GM19328 (cell line): ENCODE data around the gene IGF1.
"Not testable (repeated sequence)": the region's sequence is repeated elsewhere in the genome, so short reads cannot be mapped to it uniquely, and the experiment has no call there.

ENCODE experiments used
- ATAC-seq: cut with Tn5 transposase; IDR thresholded peaks from one replicate; pipeline ENCODE4 v1.9.1; 2021; ENCODE audit warnings: mild to moderate bottlenecking, moderate library complexity; ENCODE audit not compliant: unreplicated experiment

The IGF1 gene

DNA sequence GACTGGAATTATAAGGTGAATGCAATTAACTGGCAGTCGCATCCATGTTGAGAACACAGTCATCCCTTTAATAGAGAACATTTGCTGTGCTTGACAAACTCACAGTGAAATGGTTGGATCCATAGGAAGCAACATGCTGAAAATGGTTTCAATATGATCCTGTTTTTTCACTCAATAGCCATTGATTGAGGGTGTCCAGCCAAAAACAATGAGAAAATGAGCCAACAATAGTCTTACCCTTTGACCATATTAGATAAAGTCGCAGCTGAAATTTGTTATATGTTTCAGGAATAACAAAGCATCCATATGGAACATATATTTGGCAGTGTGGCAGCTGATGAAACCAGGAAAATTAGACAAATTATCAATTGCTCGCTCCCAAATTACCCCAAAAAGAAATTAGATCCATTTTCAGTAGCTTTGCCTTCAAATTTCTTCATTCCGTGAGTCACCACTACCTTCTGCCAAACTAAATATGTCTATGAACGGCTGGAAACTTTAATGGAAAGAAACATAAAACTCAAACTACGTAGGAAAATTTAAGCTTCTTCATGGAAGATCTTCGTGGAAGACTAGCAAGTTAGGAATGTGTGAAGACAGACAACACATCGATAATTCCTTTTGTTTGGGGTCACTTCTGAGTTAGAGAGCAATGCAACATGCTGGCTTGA, 17.4 kb downstream of the IGF1 start:
- ATAC-seq, result no peak

DNA sequence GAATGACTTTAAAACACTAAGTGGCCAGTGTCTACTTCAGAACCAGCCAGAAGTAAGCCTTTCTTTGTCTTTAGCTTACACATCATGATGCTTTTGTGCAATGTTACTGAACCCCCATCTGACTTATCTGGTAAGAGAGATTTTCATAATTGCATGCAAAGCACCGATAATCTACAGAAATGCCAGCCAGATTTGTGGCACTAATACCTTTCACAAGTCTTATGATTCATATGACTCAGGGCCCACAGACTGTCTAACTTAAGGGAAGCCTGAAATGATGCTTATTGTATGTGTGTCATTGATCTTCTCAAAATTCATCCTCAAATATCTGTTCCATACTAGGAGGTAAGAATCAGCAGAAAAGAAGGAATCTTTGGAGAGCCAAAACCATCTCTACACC, 18.0 kb downstream of the IGF1 start:
- no peak for ATAC-seq

DNA sequence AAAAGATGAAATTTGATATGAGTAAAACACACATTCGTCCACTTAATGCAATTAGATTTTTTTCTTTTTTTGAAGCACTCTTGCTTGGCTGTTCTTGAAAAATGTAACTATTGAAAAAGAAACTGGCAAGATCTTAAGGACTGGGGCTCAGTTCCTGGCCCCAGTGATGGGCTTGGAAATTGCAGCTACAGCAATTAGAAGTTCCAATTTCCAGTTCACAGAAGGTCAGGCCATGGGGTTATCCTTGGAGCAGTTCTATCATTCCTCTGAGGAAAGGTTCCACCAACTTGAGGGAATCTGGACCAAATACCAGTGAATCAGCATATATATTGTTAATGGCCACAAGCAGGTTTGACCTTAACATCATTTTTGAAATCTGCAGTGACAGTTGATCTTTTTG, 18.9 kb downstream of the IGF1 start:
- ATAC-seq, result no peak

DNA sequence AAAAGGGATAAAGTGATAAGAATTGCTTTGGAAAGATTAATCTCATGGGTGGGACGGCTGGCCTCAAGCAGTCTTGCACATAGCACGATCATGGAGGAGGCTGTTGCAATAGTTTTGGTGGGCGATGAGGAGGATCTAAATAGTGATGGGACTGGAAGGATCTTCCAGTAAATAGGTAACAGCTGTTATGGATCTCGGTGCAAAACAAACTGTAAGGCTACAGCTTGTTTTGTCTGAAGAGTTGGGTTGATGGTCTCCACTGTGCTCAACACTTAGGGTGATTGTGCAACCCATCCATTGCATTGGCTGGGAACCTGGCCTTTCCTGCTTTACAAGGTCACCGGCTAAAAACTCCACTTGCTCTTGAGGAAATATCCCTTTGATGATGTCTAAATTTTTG, 21.0 kb downstream of the IGF1 start:
- ATAC-seq, result no peak

DNA sequence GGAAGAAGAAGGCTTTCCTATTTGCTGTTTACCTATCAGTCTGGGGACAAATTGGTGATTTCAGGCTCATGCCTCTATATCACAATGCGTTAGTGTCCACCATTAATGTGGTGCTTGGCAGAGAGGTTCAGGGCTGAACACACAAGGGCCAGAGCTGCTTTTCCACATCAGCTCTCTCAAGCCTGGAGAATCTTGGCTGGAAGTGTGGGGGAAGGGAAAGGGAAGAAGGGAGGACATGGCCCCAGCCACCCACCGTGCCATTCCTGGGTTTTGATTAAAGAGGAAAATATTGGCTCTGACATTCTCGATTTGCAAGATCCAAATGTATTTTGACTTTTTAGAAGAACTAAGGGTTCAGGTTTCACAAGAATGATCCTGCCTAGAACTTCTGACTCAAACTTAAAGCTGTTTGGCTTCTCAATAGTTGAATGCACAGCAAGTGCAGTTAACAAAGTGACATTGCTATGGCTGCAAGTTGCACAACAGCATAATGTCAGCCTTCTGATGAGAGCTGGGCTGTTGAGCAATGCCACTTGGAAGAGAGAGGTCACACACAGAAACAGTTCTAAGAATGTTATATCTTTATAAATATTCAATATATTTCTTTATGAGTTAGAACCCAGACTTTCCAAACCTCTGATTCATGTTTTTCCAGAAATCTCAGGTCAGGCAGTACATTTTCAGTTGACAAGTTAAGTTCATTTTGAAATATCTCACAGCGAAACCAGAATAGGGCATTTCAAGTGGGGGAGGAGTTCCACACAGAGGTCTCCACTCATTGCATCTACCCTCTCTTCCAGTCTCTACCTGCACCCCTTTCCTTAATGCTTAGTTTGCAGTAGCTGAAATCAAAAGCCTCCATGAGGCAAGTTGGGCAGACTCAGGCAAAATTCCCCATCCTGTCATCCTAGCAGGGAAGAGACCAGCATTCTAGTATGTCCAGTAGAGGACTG, 25.3 kb downstream of the IGF1 start:
- no peak for ATAC-seq

DNA sequence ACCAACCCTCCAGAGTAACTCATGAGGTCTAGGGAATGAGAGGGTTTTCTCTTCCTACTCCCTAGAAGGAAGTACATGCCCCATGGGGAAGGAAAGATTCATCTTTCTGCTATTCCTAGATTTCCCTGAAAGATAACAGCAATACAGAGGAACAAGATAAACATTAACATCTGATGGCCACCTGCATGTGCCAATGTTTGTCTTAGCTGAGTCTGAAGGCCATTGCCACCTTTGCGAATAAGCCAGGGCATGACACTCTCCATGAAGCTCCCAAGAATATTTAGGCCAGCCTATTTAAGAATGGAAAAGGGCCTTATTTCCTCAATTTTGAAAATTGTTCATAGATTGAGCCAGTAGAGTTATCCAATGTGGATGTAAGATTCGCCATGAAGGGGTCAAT, 26.0 kb downstream of the IGF1 start:
- no peak for ATAC-seq

DNA sequence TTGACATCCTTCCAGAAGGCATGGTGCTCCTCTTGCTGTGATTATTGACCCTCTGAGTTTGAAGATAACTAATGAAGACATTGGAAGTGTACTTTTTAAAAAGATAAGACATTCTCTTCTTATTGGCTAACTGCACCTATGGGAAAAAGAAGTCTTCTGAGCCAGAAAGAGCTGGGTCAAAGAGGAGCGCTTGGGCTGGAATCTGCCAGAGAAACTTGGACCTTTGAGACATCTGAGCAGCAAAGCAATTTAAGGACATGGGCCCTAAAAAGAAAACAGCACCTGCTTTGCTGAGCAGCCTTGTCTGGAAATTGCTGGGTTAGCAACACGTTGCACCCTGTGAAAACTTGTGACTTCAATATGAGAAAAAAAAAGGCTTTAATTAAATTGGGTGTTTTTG, 27.8 kb downstream of the IGF1 start:
- no peak for ATAC-seq

DNA sequence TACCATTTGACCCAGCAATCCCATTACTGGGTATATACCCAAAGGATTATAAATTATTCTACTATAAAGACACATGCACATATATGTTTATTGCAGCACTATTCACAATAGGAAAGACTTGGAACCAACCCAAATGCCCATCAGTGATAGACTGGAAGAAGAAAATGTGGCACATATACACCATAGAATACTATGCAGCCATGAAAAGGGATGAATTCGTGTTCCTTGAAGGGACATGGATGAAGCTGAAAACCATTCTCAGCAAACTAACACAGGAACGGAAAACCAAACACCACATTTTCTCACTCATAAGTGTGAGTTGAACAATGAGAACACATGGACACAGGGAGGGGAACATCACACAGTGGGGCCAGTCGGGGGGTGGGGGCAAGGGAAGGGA, 31.3 kb downstream of the IGF1 start:
- ATAC-seq, result not testable (repeated sequence)

DNA sequence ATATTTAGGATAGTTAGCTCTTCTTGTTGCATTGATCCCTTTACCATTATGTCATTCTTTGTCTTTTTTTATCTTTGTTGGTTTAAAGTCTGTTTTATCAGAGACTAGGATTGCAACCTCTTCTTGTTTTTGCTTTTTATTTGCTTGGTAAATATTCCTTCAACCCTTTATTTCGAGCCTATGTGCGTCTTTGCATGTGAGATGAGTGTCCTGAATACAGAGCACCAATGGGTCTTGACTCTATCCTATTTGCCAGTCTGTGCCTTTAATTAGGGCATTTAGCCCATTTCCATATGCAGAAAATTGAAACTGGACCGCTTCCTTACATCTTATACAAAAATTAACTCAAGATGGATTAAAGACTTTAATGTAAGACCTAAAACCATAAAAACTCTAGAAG, 32.9 kb downstream of the IGF1 start:
- not testable (repeated sequence) for ATAC-seq

DNA sequence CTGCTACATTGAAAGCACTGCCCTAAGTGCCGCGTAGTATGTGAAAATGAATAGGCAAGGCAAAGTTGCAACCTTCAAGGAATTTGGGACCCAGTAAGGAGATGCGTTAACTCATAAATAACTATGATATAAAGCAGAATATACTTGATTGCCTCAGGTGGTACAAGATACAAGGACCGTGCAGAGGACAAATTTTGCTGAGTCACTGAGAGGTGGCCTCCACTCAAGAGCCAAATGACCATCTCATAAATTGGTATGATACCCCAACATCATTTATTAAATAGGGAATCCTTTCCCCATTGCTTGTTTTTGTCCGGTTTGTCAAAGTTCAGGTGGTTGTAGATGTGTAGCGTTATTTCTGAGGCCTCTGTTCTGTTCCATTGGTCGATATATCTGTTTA, 35.7 kb downstream of the IGF1 start:
- ATAC-seq, result no peak

DNA sequence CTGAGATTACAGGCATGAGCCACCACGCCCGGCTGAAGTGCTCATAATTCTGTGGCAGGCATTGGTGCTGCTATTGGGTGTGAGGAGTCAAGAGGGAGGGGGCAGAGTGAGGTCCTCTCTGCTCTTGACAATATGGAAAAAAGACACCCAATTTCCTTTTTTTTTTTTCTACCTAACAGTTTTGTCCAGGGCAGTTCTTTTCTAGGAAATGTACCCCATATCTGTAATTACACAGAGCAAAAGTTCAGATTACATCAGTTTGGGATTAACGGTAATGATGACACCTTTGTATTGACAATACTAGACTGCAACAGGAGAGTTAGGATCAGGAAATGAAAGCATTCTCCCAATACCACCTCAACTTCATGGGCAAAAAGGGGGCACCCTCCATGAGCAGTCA, 36.3 kb downstream of the IGF1 start:
- ATAC-seq, result no peak

DNA sequence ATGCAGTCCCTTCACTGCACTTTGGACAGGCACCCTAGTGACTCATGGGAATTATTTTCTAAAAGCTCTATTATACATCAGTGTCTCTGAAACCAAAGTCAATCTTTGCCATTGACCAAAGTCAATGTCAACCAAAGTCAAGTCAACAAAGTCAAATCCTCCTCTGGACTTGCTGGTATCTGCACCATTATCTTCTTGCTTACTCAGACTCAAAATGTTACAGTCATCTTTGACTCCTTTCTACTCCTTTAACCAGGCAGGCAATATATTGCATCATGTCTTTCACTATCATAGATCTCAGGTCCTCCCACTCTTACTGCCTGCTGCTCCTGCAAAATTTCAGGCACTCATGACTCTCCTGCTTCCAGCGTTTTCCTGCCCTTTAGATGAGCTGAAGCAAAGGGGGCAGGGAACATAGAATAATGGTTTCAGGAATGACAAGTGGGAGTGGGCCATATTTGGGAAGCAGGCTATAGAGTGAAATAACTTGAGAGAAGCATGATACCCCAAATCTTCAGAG, 39.2 kb downstream of the IGF1 start:
- ATAC-seq, result no peak

DNA sequence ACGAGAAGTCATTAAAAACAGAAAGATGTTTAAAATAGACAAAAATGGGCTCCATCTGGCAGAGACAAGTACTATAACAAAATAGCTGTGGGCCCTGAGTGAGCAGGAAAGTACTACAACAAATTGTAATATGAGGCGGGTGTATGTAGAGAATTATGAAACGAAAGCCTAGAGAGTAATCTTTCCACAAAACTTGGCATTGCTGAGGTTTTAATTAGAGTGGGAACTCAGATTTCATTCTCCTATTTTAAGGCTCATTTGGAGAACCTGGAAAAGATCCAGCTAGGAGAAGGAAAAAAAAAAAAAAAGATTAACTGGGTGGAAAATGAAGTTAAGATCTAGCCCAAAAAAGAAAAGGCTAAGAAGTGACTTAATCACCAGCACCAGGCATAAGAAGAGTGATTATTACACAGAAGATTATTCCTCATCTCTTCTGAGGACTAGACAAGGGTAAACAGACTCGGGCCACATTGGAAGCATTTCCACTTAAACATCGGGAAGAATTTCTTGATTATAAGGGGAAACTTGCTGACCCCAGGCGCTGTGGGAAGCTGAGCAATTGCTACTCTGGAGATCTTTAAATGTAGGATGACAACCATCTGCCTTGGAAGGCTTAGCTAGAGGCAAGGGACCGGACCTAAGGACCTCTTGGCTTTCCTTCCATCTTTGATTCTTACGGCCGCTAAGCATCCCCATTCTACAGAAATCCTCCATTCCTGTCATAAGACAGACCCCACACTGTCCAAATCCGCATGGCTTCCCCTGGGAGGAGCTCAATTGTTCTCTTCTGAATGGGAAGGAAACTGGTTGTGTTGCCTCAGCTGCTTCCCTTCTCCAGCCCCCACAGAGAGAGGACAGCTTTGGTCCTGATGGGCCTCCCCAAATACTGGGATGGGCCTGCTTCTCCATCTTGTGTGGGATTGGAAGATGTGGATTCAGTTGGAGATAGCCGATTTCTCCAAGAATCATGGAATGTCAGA, 40.6 kb downstream of the IGF1 start:
- ATAC-seq, result no peak

DNA sequence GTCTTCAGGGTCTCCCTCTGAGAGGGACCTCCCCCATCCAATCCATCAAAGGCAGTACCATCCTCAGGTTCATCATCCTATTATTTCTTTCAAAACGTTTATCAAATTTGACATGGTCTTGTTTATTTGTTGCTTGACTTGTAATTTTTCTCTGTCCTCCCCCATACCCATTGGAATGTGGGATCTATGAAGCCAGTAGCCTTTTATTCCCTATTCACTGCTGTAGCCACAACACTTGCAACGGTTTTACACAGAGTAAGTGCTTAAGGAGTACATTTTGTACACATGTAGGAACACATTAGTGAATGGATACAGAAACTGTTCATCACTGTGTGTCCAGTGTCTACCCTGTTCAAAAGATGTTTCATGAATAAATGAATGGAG, 41.5 kb downstream of the IGF1 start:
- ATAC-seq, result no peak

DNA sequence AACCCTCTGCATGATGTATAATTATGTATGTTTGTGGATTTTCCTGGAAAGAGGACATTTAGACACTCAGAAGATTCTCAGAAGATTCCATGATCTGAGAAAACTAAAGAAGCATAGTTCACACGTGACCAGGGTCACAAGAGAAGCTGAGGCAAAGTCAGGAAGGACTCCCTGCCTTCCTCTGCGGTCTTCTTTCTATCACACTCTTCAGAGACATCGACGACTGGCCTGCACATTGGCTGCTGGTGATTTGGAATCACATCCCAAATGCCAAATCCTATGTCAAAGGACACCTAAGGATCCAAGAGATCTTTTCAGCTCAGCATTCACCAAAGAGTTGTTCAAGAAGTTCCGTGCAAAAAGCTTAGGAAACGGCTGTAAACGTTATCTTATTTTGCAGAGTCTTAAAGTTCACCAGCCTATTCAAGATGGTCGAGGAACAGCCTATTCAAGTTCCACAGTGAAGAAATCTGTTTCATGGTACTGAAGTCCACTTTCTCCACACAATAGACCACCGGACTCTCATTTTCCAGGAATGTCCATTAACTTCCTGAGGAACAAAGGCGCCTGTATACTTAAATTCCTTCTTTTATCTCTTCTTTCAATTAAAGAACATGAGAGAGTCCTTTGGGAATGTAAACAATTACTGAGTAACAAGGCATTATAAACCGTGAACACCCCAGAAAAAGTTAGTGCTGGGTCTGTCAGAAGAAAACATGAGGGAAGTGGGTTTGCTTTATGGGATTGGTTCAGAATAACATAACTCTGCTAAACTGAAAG, 42.1 kb downstream of the IGF1 start:
- ATAC-seq, result no peak

DNA sequence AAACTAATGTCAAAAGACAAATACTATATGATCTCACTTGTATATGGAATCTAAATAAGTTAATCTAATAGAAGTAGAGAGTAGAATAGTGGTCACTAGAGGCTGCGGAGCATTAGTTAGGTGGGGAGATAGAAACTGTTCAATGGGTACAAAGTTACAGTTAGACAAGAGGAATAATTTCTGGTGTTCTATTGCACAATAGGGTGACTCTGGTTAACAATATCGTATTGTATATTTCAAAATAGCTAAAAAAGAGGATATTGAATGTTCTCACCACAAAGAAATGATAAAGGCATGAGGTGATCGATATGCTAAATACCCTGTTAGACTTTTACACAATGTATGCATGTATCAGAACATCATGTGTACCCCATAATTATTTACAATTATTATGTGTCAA, 42.9 kb downstream of the IGF1 start:
- no peak for ATAC-seq

DNA sequence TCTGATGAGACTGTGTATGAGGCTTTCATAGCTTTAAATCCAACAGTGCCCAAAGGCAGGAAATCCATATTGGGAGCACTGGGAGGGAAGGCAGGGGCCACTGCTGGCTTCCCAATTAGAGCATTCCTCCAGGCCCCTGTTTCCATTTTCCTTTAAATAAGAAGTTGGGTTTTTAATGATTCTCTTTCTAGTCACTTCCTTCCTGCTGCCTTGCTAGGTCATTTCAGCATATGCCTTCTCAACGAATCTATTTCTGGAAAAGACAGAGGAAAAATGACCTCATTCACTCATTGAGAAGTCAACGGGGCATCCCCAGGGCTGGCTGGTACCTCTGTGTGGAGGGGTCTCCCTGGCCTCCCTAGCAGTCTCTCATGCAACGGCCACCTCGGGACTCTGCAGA, 43.5 kb downstream of the IGF1 start:
- ATAC-seq, result no peak

DNA sequence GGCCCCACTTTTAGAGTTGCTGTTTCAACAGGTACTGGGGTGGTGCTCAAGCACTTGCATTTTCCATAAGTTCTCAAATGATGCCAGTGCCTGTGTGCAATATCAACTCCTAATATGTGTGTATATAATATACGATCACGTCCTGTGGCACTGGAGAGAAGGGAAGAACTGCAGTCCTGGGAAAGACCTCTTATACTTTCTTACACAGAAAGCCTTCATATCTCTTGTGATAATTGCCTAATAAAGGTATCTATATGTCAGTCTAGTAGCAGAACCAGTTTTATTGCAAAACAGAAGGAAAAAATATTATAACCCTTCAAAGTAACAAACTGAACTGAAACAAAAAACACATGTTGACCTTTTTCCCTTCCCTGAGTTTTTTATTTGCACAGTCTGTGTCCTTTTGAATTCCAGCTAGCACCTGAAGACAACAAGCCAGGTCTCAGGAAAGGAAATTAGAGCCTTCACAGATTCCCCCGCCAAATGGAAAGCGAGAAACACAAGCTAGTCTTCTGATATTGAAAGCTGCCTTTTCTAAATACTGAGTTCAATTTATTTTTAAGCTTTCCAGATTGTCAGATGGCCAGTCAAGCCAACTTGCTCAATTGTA, 44.4 kb downstream of the IGF1 start:
- no peak for ATAC-seq

DNA sequence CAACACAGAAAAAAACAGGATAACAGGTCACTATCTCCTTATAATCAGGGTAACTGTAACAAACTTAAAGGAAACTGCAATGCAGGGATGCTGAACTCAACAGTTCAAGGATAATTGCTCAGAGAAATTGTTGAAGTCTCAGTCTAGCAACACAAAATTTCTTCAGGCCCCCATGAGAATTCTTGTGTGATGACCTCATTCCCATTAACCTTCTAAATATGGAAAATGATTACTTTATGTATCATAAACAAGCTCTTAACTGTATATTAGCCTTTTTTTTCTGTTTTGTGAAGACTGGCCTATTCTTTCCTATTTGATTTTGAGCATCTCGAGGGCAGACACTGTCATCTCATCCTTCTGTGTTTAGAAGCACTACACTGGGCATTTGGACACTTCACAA, 47.1 kb downstream of the IGF1 start:
- ATAC-seq, result no peak

DNA sequence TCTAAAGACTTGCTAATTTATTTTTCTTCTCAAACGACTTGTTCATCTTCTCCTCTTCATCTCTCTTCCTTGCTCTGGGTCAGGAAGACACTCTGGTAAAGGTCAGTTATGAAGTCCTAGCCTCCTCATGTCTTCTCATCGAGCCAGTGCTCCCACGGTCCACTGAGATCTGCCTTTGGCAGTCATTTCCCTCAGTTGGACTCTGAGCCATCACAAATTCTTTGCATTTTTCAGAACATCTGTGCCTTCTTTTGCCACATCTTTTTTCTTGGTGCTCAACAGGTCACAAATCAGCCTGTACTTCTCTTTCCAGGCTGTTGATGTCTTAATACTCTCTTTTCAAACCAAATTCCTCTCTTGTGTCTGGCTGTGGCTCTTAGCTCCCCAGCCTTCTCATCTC, 49.7 kb downstream of the IGF1 start:
- ATAC-seq, result no peak
